HCEC 1CT (cell line): ENCODE measurements around the gene FOXO1.
A peak's percentile ranks its signal among the peaks of the same experiment; 100 is the strongest.

Experiments used
- DNase-seq: peaks from one replicate; pipeline ENCODE4 v3.0.0-alpha.2; 2017

The FOXO1 gene

GRCh38 chr13:40635315-40635995 lies 31.0 kb downstream of the FOXO1 start:
- DNase-seq, result no peak

- DNase-seq, result no peak
Measured at GRCh38 chr13:40632915-40633314, 33.5 kb downstream of the FOXO1 start.

- DNase-seq, result no peak
Measured at GRCh38 chr13:40631605-40632004, 34.8 kb downstream of the FOXO1 start.

- no peak for DNase-seq
Measured at GRCh38 chr13:40629678-40630384, 36.6 kb downstream of the FOXO1 start.

- DNase-seq, result no peak
Measured at GRCh38 chr13:40626977-40627376, 39.5 kb downstream of the FOXO1 start.

GRCh38 chr13:40626561-40626960 lies 39.9 kb downstream of the FOXO1 start:
- no peak for DNase-seq

- no peak for DNase-seq
Measured at GRCh38 chr13:40624986-40625385, 41.5 kb downstream of the FOXO1 start.

GRCh38 chr13:40624383-40624782 lies 42.1 kb downstream of the FOXO1 start:
- peak; percentile 18 for DNase-seq

GRCh38 chr13:40622761-40623160 lies 43.7 kb downstream of the FOXO1 start:
- DNase-seq, result no peak

GRCh38 chr13:40622246-40622645 lies 44.2 kb downstream of the FOXO1 start:
- no peak for DNase-seq

- DNase-seq, result no peak
Measured at GRCh38 chr13:40619479-40619814, 47.0 kb downstream of the FOXO1 start.

GRCh38 chr13:40618581-40619478 lies 47.6 kb downstream of the FOXO1 start:
- no peak for DNase-seq

- no peak for DNase-seq
Measured at GRCh38 chr13:40617801-40618356, 48.6 kb downstream of the FOXO1 start.

- DNase-seq, result no peak
Measured at GRCh38 chr13:40615619-40616018, 50.8 kb downstream of the FOXO1 start.

GRCh38 chr13:40613914-40614313 lies 52.5 kb downstream of the FOXO1 start:
- no peak for DNase-seq

- no peak for DNase-seq
Measured at GRCh38 chr13:40613192-40613818, 53.1 kb downstream of the FOXO1 start.

GRCh38 chr13:40612041-40612440 lies 54.4 kb downstream of the FOXO1 start:
- DNase-seq, result no peak

- no peak for DNase-seq
Measured at GRCh38 chr13:40611635-40612034, 54.8 kb downstream of the FOXO1 start.

- DNase-seq, result no peak
Measured at GRCh38 chr13:40611004-40611403, 55.4 kb downstream of the FOXO1 start.

GRCh38 chr13:40609972-40610726 lies 56.3 kb downstream of the FOXO1 start:
- DNase-seq, result no peak

GRCh38 chr13:40608308-40608707 lies 58.1 kb downstream of the FOXO1 start:
- no peak for DNase-seq

- DNase-seq, result no peak
Measured at GRCh38 chr13:40605573-40605972, 60.9 kb downstream of the FOXO1 start.
